HG03060 (cell line): ENCODE data around the gene CCDC24.

Experiments
- ATAC-seq: cut with Tn5 transposase; IDR thresholded peaks from one replicate; pipeline ENCODE4 v1.9.1; 2021; ENCODE audit warnings: low read depth, moderate number of reproducible peaks; ENCODE audit not compliant: unreplicated experiment

CCDC24 gene

DNA sequence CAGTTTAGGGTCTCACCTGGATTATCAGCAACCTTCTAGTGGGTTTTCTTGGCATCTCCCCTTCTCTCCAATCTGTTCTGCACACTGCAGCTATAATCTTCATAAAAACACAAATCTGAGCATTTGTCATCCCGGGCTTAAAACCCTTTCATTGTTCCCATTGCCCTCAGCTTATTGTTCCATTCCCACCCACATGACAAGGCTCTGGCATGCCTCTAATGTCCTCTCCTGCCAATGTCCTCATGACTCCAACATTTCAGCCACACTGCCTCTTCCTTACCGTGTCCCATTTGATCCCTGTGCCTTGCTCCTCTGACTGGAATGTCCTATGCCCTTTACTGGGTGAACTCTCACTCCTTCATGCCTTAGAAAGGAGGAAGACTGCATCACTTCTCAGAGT is 29.1 kb upstream of the CCDC24 start:
- ATAC-seq: no peak

DNA sequence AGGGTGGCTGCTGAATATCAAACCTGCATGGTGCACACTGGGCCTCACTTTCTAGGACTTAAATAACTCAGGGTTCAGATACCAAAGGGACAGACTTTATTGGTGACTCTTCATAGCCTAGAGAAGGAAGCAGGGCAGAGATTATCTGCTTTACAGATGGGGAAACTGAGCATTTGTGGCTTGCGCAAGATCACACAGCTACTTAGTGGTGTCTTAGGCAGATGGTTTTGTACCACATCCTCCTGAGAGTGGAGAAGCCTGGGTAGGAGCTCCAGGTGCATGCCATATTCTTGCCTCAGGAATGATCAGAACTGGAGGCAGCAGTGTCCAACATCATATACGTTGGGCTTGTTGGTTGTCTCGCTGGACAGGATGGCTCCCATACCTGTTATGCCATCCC is 28.4 kb upstream of the CCDC24 start:
- ATAC-seq: no peak

DNA sequence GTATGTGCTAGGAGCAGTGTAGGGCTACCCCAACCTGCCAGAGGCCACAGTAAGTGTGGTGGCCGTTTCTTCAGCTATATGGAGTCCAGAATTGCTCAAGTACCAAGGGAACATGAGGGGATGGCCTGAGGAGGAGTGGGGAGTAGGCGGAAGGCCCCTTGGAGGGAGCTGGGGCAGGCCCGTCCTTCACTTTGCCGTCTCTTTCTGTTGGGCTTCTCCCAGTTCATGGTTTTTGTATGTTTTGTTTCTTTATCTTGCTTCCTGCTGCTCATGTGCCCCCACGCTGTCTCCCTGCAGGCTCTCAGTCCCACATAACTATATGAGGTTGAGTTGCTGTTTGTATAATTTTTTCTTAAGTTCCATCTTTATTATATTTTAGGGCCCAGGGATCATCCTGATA is 27.5 kb upstream of the CCDC24 start:
- no peak for ATAC-seq

DNA sequence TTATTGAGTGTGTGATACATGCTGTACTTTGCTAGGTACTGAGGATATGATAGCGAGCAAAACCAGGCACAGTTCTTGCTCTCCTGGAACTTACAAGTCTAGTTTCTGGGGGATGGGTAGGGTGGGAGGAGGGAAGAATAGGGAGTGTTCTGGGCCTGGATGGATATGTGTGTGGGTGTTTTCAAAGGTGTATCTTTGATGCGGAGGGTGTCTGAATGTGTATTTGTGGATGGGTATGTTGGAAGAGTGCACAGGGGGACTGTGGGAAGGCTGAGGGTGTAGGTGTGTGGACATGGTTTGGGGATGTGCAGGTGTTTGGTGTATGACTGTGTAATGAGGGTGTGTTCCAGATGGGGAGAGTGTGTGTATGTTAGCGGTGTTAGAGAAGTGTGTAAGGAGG is 26.1 kb upstream of the CCDC24 start:
- ATAC-seq: no peak

DNA sequence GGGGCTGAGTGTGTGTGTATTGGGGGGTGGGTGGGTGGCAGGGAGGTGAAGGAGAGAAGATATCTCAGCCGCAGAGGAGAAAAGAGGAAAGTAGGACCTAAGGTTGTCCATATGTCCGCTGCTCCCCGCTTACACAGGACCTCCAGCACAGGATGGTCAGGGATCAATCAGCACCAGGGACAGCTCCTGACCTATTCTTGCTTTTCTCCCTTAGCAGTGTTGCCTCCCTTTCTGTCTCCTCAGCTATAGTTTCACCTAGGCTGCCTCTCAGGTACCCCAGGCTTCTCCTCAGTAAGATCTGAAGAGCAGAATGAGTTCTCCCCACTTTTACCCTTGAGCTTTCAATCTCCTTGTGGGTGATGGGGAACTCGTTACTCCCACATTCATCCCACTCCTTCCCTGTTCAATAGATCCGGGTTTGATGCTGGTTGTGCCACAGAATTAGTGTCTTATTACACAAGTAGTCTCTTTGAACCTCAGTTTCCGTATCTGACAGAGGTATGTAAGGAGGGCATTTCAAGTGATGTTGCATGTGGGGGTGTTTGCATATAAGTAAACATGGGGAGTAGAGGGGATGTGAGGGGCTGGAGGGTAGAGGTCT is 23.0 kb upstream of the CCDC24 start:
- ATAC-seq: no peak

DNA sequence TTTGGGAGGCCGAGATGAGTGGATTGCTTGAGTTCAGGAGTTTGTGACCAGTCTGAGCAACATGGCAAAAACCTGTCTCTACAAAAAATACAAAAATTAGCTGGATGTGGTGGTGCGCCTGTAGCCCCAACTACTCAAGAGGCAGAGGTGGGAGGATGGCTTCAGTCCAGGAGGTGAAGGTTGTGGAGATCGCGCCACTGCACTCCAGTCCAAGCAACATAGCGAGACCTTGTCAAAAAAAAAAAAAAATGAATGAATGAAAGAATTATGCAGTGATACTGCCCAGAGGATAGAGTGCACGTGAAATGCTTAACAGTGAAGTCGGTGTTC is 22.0 kb upstream of the CCDC24 start:
- no peak for ATAC-seq

DNA sequence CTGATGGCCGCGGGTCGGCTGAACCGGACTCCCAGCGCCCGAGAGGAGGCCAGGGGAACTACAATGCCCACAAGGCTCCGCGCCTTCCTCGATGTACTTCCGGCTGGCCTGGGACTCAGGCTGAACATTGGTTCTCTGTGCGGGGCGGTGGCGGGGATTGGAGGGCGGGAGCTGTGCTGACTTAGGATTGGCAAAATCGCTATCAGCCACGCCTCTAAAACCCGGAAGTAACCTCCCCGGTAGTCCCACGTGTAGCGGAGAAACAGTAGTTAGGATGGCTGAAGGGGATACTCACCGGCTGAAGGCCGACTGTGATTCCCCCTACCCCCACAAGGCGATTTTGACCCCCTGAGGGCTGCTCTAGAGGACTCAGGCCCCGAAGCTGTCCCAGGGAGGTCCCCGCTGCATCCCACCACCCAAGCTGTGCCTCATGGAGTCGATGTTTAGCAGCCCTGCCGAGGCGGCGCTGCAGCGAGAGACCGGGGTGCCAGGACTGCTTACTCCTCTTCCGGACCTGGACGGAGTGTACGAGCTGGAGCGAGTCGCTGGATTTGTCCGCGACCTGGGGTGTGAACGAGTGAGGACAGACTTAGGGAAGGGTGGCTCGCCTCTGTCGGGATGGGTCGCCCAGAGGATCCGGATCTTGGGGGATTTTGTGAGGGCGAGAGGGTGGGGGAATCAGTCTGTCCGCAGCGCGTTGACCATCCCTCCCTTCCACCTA is 21.5 kb upstream of the CCDC24 start, which contains the start of gene DPH2:
DPH2 (plus strand) TSS at position 265 of the 721 bp plus-strand sequence; CDS start at position 431, 166 bp downstream.
- ATAC-seq: peak; percentile 63

DNA sequence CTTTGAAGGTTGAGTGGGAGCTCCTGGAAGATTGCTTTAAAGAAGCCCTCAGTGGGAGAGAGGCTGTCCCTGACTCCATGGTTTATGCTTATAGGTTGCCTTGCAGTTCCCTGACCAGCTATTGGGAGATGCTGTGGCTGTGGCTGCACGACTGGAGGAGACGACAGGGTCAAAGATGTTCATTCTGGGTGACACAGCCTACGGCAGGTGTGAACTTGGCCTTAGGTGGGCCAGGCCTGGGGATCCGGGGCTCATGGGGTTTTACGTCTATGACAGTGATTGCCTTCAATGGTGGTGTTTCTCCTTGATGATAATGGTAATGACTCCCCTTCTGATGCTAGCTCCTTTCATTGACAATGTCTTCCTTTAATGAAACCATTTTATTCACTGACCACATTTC is 20.9 kb upstream of the CCDC24 start:
- no peak for ATAC-seq

DNA sequence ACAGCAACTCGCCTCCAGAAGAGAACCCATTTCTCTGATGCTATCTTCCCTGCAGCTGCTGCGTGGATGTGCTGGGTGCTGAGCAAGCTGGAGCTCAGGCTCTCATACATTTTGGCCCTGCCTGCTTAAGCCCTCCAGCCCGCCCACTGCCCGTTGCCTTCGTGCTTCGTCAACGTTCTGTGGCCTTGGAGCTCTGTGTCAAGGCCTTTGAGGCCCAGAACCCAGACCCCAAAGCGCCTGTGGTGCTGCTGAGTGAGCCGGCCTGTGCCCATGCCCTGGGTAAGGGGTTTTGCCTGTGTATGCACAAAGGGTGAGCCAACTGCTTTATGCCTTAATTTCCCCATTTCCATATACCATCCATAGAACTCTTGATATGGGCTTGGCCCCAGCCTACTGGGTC is 20.5 kb upstream of the CCDC24 start:
- ATAC-seq: no peak

DNA sequence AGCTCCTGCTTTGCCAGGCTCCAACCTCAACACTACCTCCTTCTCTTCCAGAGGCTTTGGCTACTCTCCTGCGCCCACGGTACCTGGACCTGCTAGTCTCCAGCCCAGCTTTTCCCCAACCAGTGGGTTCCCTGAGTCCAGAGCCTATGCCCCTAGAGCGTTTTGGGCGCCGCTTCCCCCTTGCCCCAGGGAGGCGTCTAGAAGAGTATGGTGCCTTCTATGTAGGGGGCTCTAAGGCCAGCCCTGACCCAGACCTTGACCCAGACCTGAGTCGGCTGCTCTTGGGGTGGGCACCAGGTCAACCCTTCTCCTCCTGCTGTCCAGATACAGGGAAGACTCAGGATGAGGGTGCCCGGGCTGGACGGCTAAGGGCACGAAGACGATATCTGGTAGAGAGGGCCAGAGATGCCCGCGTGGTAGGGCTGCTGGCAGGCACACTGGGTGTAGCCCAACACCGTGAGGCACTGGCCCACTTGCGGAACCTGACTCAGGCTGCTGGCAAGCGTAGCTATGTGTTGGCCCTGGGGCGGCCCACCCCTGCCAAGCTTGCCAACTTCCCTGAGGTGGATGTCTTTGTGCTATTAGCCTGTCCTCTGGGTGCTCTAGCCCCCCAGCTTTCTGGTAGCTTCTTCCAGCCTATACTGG is 19.9 kb upstream of the CCDC24 start:
- ATAC-seq: no peak

DNA sequence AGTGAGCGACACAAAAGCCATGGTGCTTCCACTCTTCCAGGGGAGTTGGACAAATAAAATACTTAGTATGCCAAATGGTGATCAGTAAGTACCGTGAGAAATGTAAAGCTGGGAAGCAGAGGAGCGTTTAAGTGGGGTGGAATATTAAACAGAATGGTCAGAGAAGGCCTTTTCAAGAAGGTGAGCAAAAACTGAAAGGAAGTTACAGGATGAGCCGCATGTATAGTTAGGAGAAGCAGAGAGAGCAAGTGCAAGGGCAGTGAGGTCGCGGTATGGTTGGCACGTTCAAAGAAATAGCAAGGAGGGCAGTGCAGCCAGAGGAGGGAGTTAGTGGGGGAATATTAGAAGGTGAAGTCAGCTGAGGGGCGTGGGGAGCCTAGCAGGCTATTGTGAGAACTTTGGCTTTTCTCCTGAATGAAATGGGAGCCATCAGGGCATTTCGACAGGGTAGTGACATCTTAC is 17.4 kb upstream of the CCDC24 start:
- no peak for ATAC-seq

DNA sequence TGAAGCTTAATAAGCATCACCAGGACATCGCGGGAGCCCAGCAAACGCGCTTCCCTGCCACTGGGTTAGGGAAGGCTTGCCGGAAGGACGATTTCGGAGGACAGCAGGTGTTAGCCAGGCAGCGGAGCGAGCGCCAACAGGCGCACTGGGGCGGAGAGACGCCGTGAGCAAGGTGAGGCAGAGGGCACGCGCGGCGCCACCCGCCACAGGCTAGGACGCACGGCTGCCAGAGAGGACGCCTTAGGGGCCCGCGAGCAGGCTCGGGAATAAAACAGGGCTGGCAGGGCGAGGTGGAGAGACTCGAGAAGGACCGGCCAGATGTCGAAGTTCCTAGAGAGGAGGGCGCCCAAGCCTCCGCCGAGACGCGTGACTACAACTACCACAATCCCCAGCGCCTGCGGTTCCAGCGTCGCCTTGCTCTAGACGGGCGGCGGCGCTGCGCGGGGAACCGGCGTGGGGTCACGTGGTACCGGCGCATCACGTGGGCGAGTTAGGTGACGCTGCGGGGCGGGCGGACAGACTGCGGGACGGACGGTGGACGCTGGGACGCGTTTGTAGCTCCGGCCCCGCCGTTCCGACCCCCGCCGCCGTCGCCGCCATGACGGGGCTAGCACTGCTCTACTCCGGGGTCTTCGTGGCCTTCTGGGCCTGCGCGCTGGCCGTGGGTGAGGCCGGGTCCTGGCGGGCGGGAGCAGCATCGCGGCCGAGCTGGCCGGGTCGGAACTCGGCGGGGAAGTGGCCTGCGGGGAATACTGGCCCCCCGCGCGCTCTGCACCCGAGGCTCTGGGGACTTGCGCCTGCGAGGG is 16.8 kb upstream of the CCDC24 start, which contains the start of gene ATP6V0B:
ATP6V0B (plus strand) TSS at position 518 of the 806 bp plus-strand sequence; CDS start at position 599, 81 bp downstream.
- ATAC-seq: peak; percentile 44

DNA sequence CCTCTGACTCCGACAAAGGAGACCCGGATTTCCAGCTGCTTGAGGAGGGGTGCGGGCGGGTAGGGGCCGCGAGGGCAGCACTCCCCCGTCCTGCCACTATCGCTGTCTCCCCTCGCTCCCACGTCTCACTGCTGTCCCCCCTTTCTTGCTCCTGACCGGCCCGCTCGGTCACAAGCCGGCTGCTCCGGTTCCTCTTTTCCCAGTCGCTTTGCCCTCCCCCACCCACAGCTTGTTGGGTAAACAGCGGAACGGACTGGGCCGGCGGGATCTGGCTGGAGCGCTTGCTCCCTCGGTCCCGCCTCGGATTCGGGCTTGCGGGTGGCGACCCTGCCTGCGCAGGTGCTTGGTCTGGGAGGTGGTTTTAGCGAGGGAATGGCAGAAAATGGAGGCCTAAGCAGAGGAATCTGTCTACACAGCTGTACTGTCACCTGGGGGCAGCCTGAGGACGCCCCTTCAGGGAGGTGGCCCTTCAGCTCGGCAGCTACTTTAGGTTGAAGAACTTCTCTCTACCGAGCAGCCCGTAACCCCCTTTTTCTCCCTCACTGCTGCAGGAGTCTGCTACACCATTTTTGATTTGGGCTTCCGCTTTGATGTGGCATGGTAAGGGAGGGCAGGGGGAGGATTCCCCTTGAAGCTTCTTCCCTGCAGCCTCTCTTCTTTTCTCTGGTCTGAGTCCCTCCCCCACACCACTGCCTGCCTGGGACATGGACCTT is 16.0 kb upstream of the CCDC24 start:
- ATAC-seq: no peak

DNA sequence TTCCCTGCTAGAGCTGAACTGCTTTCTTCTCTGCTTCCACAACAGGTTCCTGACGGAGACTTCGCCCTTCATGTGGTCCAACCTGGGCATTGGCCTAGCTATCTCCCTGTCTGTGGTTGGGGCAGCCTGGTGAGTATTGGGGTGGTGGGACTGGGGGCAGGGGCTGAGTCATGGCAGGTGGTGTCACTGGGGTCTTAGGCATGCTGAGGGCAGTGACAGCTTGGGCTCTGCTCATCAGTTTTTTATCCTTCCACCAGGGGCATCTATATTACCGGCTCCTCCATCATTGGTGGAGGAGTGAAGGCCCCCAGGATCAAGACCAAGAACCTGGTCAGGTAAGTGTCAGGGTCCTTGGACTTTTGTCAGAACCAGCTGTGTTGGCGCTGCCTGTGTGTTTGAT is 15.4 kb upstream of the CCDC24 start:
- no peak for ATAC-seq

DNA sequence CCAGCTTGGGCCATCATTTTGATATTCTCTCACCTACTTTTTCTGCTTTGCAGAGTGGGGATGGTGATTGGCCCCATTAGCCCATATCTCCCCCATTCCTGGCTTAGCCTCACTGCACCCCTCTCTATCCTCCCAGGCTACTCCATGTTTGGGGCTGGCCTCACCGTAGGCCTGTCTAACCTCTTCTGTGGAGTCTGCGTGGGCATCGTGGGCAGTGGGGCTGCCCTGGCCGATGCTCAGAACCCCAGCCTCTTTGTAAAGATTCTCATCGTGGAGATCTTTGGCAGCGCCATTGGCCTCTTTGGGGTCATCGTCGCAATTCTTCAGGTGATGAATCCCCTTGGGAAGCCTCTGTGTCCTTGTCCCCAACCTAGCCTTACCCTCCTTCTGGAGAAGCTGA is 14.5 kb upstream of the CCDC24 start:
- no peak for ATAC-seq

DNA sequence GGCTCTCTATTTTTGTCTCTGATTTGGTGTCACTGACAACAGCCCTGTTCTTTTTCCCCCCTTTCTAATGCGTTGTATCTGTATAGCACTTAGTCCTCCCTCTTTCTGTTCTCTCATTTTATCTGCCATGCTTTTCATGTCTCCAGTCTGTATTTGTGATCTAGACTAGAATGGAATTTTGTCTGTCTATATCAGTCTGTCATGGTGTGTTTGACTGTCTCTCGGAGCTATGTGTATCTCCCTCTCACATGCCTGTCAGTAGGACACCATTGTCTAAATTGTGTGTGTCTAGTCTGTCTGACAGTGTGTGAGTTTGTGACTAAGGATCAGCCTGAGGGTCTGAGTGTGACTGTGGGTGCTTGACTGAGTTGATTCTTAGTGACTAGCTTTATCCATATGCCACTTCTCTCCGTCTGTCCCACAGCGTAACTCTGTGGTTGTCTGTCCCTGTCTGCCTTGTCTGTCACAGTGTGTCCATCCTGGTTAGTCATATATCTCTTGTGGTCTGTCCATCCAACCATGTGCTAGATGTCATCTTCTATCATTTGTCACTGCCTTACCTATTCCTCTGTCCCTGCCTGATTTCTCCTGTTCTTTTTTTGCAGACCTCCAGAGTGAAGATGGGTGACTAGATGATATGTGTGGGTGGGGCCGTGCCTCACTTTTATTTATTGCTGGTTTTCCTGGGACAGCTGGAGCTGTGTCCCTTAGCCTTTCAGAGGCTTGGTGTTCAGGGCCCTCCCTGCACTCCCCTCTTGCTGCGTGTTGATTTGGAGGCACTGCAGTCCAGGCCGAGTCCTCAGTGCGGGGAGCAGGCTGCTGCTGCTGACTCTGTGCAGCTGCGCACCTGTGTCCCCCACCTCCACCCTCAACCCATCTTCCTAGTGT is 13.8 kb upstream of the CCDC24 start:
- no peak for ATAC-seq

DNA sequence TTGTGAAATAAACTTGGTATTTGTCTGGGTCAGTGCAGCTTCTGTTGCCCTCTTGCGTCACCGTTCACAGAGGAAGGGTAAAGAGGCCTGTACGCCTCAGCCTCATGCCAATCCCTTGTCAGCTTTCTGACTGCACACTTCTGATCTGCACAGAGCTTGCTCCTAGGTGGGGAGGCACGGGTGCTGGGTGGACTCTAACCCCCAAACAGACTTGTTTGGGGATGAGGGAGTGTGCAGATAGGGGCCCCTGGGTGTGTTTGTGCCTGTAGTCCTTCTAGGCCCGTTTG is 13.2 kb upstream of the CCDC24 start:
- ATAC-seq: no peak

DNA sequence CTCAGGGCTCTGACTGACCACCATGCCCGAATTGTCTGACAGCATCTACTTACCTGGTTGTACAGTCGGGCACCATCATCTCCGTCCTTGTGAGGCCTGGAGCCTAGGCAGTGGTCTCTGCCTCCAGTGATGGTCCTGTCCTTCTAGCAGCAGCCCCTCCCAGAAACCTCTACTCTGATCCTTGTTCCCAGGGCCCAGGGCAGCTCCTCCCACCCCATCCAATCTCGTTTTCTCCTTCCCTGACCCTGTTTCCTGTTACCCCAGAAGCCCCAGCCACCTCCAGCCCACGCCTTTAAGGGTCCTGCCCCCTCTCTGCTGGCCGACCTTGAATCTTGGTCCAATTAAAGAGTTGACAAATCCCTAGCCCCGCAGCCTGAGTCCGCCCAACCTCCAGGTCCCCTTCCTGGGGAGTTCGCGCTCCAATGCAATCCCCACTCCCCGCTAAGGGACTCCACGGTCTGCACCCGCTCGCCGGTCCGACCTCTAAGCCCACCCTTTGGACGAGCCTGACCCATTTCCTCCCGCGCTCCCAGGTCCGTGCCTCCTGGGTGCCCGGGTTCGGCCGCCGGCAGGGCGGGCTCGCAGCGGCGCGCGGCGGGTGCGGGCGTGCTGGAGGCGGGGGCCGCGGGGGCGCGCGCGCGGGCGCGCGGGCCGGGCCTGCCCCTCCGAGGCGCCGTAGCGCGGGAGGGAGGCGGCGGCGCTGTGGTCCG is 12.7 kb upstream of the CCDC24 start, which contains the start of gene B4GALT2:
B4GALT2 (plus strand) TSS at position 660 of the 710 bp plus-strand sequence. CDS start 1,951 bp downstream, outside the sequence.
- ATAC-seq: no peak

DNA sequence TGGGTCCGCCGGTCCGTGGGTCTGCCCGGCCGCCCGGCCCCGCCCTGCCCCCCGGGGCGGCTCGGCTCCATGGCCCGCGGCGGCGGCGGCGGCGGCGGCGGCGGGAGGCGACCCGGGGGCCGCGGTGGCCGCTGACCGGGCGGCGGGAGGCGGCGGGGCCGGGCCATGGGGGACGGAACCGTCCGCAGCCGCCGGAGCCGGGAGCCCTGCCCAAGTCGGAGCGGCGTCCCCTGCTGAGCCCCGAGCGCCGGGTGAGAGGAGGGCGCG is 12.2 kb upstream of the CCDC24 start:
- no peak for ATAC-seq
